Natural killer cell (primary cell): ENCODE results near the gene IAH1. TPM values are rescaled to one million over a fixed set of nuclear protein-coding genes. Genes with fewer than 3 reads are reported as not detected.
A peak's percentile ranks its signal among the peaks of the same experiment; 100 is the strongest.
"Not testable (repeated sequence)": the region's sequence is repeated elsewhere in the genome, so short reads cannot be mapped to it uniquely, and the experiment has no call there.

Source experiments
- ATAC-seq, 3 donors: fragments of 150-1000 bp in 2 of 3; fragments of 200-7000 bp in 1 of 3; cut with Tn5 transposase; 1 replicate in 1 of 3; 2 replicates in 2 of 3; pipeline ENCODE4 v1.10.0; 2021; ENCODE audit warnings: mild to moderate bottlenecking in 2 of 3, moderate library complexity in 2 of 3
- DNase-seq, 2 donors: peaks; one replicate each; pipeline versions ENCODE4 v3.0.0 to v3.0.0-alpha.2; 2013 to 2021; ENCODE audit warnings: mixed read lengths in 1 of 2
- H3K27ac ChIP-seq: one replicate; pipeline ENCODE4 v1.5.1; 2013; ENCODE audit warnings: mild to moderate bottlenecking, low read length
- H3K27me3 ChIP-seq: one replicate; pipeline ENCODE4 v1.6.1; 2013; ENCODE audit warnings: low read length; ENCODE audit not compliant: control insufficient read depth, insufficient read depth
- H3K36me3 ChIP-seq: one replicate; pipeline ENCODE4 v1.6.1; 2013; ENCODE audit warnings: low read length; ENCODE audit not compliant: control insufficient read depth, insufficient read depth
- H3K4me1 ChIP-seq: one replicate; pipeline ENCODE4 v1.6.1; 2013; ENCODE audit warnings: low read length; ENCODE audit not compliant: control insufficient read depth, insufficient read depth
- H3K4me3 ChIP-seq: one replicate; pipeline ENCODE4 v1.5.1; 2013; ENCODE audit warnings: low read length
- H3K9me3 ChIP-seq: one replicate; pipeline ENCODE4 v1.6.1; 2013; ENCODE audit warnings: low read length; ENCODE audit not compliant: control insufficient read depth, insufficient read depth
- H3K27ac Mint-ChIP-seq, 2 donors: one replicate each; pipeline ENCODE4 v1.8.0; 2022; ENCODE audit warnings: mild to moderate bottlenecking in 2 of 2, mixed read lengths in 2 of 2, moderate library complexity in 1 of 2
- H3K27me3 Mint-ChIP-seq, 2 donors: one replicate each; pipeline ENCODE4 v1.8.0; 2022; ENCODE audit warnings: low read depth in 2 of 2, mixed read lengths in 2 of 2
- H3K36me3 Mint-ChIP-seq: one replicate; pipeline ENCODE4 v1.8.0; 2022; ENCODE audit warnings: mixed read lengths
- H3K4me1 Mint-ChIP-seq, 2 donors: one replicate each; pipeline ENCODE4 v1.8.0; 2022; ENCODE audit warnings: mixed read lengths in 2 of 2
- H3K4me3 Mint-ChIP-seq: one replicate; pipeline ENCODE4 v1.8.0; 2022; ENCODE audit warnings: mild to moderate bottlenecking, moderate library complexity, mixed read lengths
- H3K9me3 Mint-ChIP-seq, 2 donors: one replicate each; pipeline ENCODE4 v1.8.0; 2022; ENCODE audit warnings: mixed read lengths in 2 of 2
- CTCF ChIP-seq: fragments of 200-600 bp; IDR thresholded peaks from one replicate; pipeline ENCODE4 v1.8.0; 2022; ENCODE audit warnings: antibody characterized with exemption
- WGBS: methylation state at CpG from one replicate; pipeline ENCODE4 v1.1.7; 2013; ENCODE audit warnings: missing lambda C conversion rate; ENCODE audit not compliant: insufficient coverage; 5-methylcytosine and 5-hydroxymethylcytosine counted together
- intact Hi-C: fragments of 100-400 bp; cut with micrococcal nuclease; formaldehyde crosslinking; loops from one replicate; pipeline ENCODE4 v1.14.2; 2022
- total RNA-seq, 4 donors: library from RNA; stranded (reverse); fragments of 120-200 nt in 1 of 4; gene quantifications; one replicate each; pipeline versions ENCODE4 v1.2.3 to v1.2.4, GENCODE V29; 2013 to 2022

Gene IAH1
- total RNA-seq, 3 donors from 2014 or later (not counting 1 experiment from before 2014, with no cell fraction given) = 41.4 to 51.4 (median 45.4) TPM

GRCh38 chr2:9498210-9498609 lies 23.9 kb downstream of the IAH1 start:
- Histone ChIP-seq H3K4me1 (no peaks in the 10 kb centered on the region), H3K27me3 (no peaks in the 10 kb centered on the region), H3K9me3 (no peaks in the 10 kb centered on the region), H3K27ac (no peak overlapping the region), H3K36me3 (peaks cover 79% of the 10 kb centered on the region), H3K4me3 (no peak overlapping the region)
- no peaks in the 10 kb centered on the region for H3K9me3 Mint-ChIP-seq
- intact Hi-C loops = no loop called here
- no peak for DNase-seq
- no peak for TF ChIP-seq CTCF
- H3K27me3 Mint-ChIP-seq = no peaks in the 10 kb centered on the region
- no peak for ATAC-seq
- 93% methylated on average over 1 of the region's 1 CpG for WGBS
- H3K27ac Mint-ChIP-seq = peak overlapping the region; percentile 4 to 36
- H3K4me3 Mint-ChIP-seq = no peak overlapping the region
- peaks cover 0 to 10% of the 10 kb centered on the region in 2 donors for H3K4me1 Mint-ChIP-seq
- H3K36me3 Mint-ChIP-seq = peaks cover 37% of the 10 kb centered on the region

GRCh38 chr2:9508931-9509330 lies 34.6 kb downstream of the IAH1 start:
- H3K27ac ChIP-seq = no peak overlapping the region
- no peaks in the 10 kb centered on the region for H3K27me3 ChIP-seq
- H3K9me3 ChIP-seq = no peaks in the 10 kb centered on the region
- TF ChIP-seq CTCF = no peak
- intact Hi-C loops = no loop called here
- Mint-ChIP-seq H3K4me3 (no peak overlapping the region), H3K27me3 (no peaks in the 10 kb centered on the region), H3K9me3 (no peaks in the 10 kb centered on the region), H3K27ac (peak overlapping the region in 1 of 2 donors; percentile 1), H3K36me3 (no peaks in the 10 kb centered on the region), H3K4me1 (no peaks in the 10 kb centered on the region)
- no peak for ATAC-seq
- no peak overlapping the region for H3K4me3 ChIP-seq
- no peaks in the 10 kb centered on the region for H3K4me1 ChIP-seq
- no peak for DNase-seq
- H3K36me3 ChIP-seq = peaks cover 48% of the 10 kb centered on the region
- WGBS = 20% methylated on average over 1 of the region's 1 CpG

- H3K4me3 Mint-ChIP-seq, H3K9me3 ChIP-seq, H3K4me1 Mint-ChIP-seq, H3K27ac Mint-ChIP-seq, H3K27ac ChIP-seq, H3K4me3 ChIP-seq, H3K27me3 ChIP-seq, H3K9me3 Mint-ChIP-seq, DNase-seq, ATAC-seq, intact Hi-C loops, H3K4me1 ChIP-seq, H3K27me3 Mint-ChIP-seq: not testable (repeated sequence)
- peaks cover 43% of the 10 kb centered on the region for H3K36me3 ChIP-seq
- H3K36me3 Mint-ChIP-seq = peaks cover 16% of the 10 kb centered on the region
- 94% methylated on average over 2 of the region's 3 CpGs for WGBS
Observed at GRCh38 chr2:9513946-9514345, 39.6 kb downstream of the IAH1 start.

- no peaks in the 10 kb centered on the region for H3K27me3 ChIP-seq
- TF ChIP-seq CTCF = no peak
- H3K27ac Mint-ChIP-seq = peak overlapping the region; percentile 43 to 75
- DNase-seq = no peak
- no peaks in the 10 kb centered on the region for H3K4me1 Mint-ChIP-seq
- no peaks in the 10 kb centered on the region for H3K9me3 Mint-ChIP-seq
- no peak for ATAC-seq
- H3K27ac ChIP-seq = no peak overlapping the region
- no peaks in the 10 kb centered on the region for H3K4me1 ChIP-seq
- H3K4me3 Mint-ChIP-seq = no peak overlapping the region
- H3K36me3 ChIP-seq = peaks cover 51% of the 10 kb centered on the region
- H3K27me3 Mint-ChIP-seq = no peaks in the 10 kb centered on the region
- intact Hi-C loops = no loop called here
- 100% methylated on average over 1 of the region's 2 CpGs for WGBS
- peaks cover 22% of the 10 kb centered on the region for H3K36me3 Mint-ChIP-seq
- no peaks in the 10 kb centered on the region for H3K9me3 ChIP-seq
- no peak overlapping the region for H3K4me3 ChIP-seq
Observed at GRCh38 chr2:9517118-9517782, 42.9 kb downstream of the IAH1 start.
